SK-N-SH (cell line): Measurements from ENCODE around the gene RBMS3. TPM values are rescaled to one million over a fixed set of nuclear protein-coding genes. Genes with fewer than 3 reads are reported as not detected.

Experiments used
- CTCF ChIA-PET: fragments of 300-600, 350-600 bp; formaldehyde crosslinking; extraction: SDS; loops from one replicate; lab custom pipeline; 2021; lab: Yijun Ruan, JAX
- POLR2A ChIA-PET: fragments of 350-600 bp; sonication (Branson Sonifier 250); formaldehyde crosslinking; extraction: SDS; loops from one replicate; lab custom pipeline; 2020; ENCODE audit warnings: antibody characterized with exemption, inconsistent platforms; lab: Yijun Ruan, JAX
- DNase-seq: peaks from one replicate; pipeline ENCODE4 v3.0.0; 2012
- H2AFZ ChIP-seq: fragments of 200-600 bp; sonication (generic); 2 replicates; pipeline ENCODE4 v1.8.1; 2016; ENCODE audit warnings: antibody characterized with exemption, mild to moderate bottlenecking, low read depth
- H3F3A ChIP-seq: fragments of 200-600 bp; sonication (generic); replicated peaks from 2 replicates; pipeline ENCODE3; 2016; ENCODE audit warnings: antibody characterized with exemption, mild to moderate bottlenecking; ENCODE audit not compliant: insufficient read depth
- H3K27ac ChIP-seq, 2 experiments: fragments of 200-500 bp in 1 of 2; fragments of 200-600 bp in 1 of 2; sonication (Bioruptor generic) in 1 of 2; sonication (generic), shearing (Covaris generic) in 1 of 2; 2 replicates each; pipeline versions ENCODE4 v1.5.1 to v1.6.1; 2014 to 2016; ENCODE audit warnings: low read depth in 2 of 2, inconsistent platforms in 1 of 2, low read length in 1 of 2, mild to moderate bottlenecking in 1 of 2, mixed read lengths in 1 of 2
- H3K27me3 ChIP-seq: fragments of 200-600 bp; sonication (generic), shearing (Covaris generic); 2 replicates; pipeline ENCODE4 v1.6.1; 2016; ENCODE audit warnings: mixed run types; ENCODE audit not compliant: insufficient read depth
- H3K36me3 ChIP-seq, 2 experiments: fragments of 200-500 bp in 1 of 2; fragments of 200-600 bp in 1 of 2; sonication (Bioruptor generic) in 1 of 2; sonication (generic) in 1 of 2; replicated peaks in 1 of 2; 2 replicates each; pipeline versions ENCODE3 to v1.5.1; 2014 to 2016; ENCODE audit warnings: low read length in 1 of 2, mild to moderate bottlenecking in 1 of 2; ENCODE audit not compliant: insufficient read depth in 2 of 2, control insufficient read depth in 1 of 2
- H3K4me1 ChIP-seq, 2 experiments: fragments of 200-500 bp in 1 of 2; fragments of 200-600 bp in 1 of 2; sonication (Bioruptor generic) in 1 of 2; sonication (generic), shearing (Covaris generic) in 1 of 2; 2 replicates each; pipeline versions ENCODE4 v1.5.1 to v1.6.1; 2014 to 2016; ENCODE audit warnings: low read depth in 1 of 2, low read length in 1 of 2, mixed run types in 1 of 2; ENCODE audit not compliant: insufficient read depth in 2 of 2, control insufficient read depth in 1 of 2
- H3K4me2 ChIP-seq: fragments of 200-600 bp; sonication (generic), shearing (Covaris generic); 2 replicates; pipeline ENCODE4 v1.6.1; 2017; ENCODE audit warnings: mixed run types
- H3K4me3 ChIP-seq, 2 experiments: fragments of 200-500 bp in 1 of 2; fragments of 200-600 bp in 1 of 2; sonication (Bioruptor generic) in 1 of 2; sonication (generic), shearing (Covaris generic) in 1 of 2; 2 replicates each; pipeline versions ENCODE4 v1.5.1 to v1.8.1; 2014 to 2016; ENCODE audit warnings: low read depth in 2 of 2, inconsistent platforms in 1 of 2, low read length in 1 of 2, mild to moderate bottlenecking in 1 of 2, mixed read lengths in 1 of 2, moderate library complexity in 1 of 2
- H3K79me2 ChIP-seq: fragments of 200-600 bp; sonication (generic); 2 replicates; pipeline ENCODE4 v1.8.1; 2017; ENCODE audit warnings: mild to moderate bottlenecking; ENCODE audit not compliant: insufficient read depth
- H3K9ac ChIP-seq: fragments of 200-600 bp; sonication (generic); 2 replicates; pipeline ENCODE4 v1.6.1; 2017; ENCODE audit warnings: mixed run types
- H3K9me2 ChIP-seq: fragments of 200-600 bp; sonication (generic); 2 replicates; pipeline ENCODE4 v1.6.1; 2017; ENCODE audit warnings: mixed run types
- H3K9me3 ChIP-seq: fragments of 200-600 bp; sonication (generic); 2 replicates; pipeline ENCODE4 v1.6.1; 2017; ENCODE audit warnings: mixed run types, mild to moderate bottlenecking, moderate library complexity
- H4K20me1 ChIP-seq: fragments of 200-600 bp; sonication (generic); 2 replicates; pipeline ENCODE4 v1.6.1; 2017; ENCODE audit warnings: mild to moderate bottlenecking, mixed run types; ENCODE audit not compliant: insufficient read depth
- CHD2 ChIP-seq: fragments of 150-350 bp; IDR thresholded peaks from 2 replicates; pipeline ENCODE4 v1.6.1; 2018; ENCODE audit warnings: low read length; ENCODE audit not compliant: partially characterized antibody
- EP300 ChIP-seq, 2 experiments: IDR thresholded peaks; 2 replicates each; pipeline versions ENCODE4 v1.4.0 to v1.6.1; 2012; ENCODE audit warnings: borderline replicate concordance in 1 of 2, low read depth in 1 of 2, low read length in 1 of 2
- EZH2phosphoT487 ChIP-seq: fragments of 200-600 bp; sonication (generic); IDR thresholded peaks from 2 replicates; pipeline ENCODE4 v1.6.1; 2017; ENCODE audit warnings: low read depth, mixed run types, mild to moderate bottlenecking, antibody characterized with exemption, moderate library complexity, borderline replicate concordance
- FOXM1 ChIP-seq: IDR thresholded peaks from 2 replicates; pipeline ENCODE4 v1.4.0; 2012; ENCODE audit warnings: low read depth, mild to moderate bottlenecking
- IRF3 ChIP-seq: fragments of 150-350 bp; IDR thresholded peaks from 2 replicates; pipeline ENCODE4 v1.6.1; 2016; ENCODE audit warnings: mild to moderate bottlenecking, low read depth, low read length
- JUND ChIP-seq: IDR thresholded peaks from 2 replicates; pipeline ENCODE4 v1.4.0; 2012
- MEF2A ChIP-seq: IDR thresholded peaks from 2 replicates; pipeline ENCODE4 v1.4.0; 2012; ENCODE audit warnings: low read depth, borderline replicate concordance
- NFIC ChIP-seq: IDR thresholded peaks from 2 replicates; pipeline ENCODE4 v1.4.0; 2012; ENCODE audit warnings: borderline replicate concordance
- PBX3 ChIP-seq: IDR thresholded peaks from 2 replicates; pipeline ENCODE4; 2012
- RCOR1 ChIP-seq: fragments of 150-350 bp; IDR thresholded peaks from 2 replicates; pipeline ENCODE4 v1.6.1; 2017; ENCODE audit warnings: antibody characterized with exemption, low read length
- RFX5 ChIP-seq: IDR thresholded peaks from 2 replicates; pipeline ENCODE4 v1.6.1; 2012; ENCODE audit warnings: mild to moderate bottlenecking, improper control_type of control experiment, low read length
- RXRA ChIP-seq: IDR thresholded peaks from 2 replicates; pipeline ENCODE4 v1.4.0; 2012; ENCODE audit warnings: low read depth, mild to moderate bottlenecking, borderline replicate concordance
- SIN3A ChIP-seq: IDR thresholded peaks from 2 replicates; pipeline ENCODE4 v1.6.1; 2012; ENCODE audit warnings: low read depth, mild to moderate bottlenecking, low read length, moderate library complexity, borderline replicate concordance
- SMC3 ChIP-seq: IDR thresholded peaks from 2 replicates; pipeline ENCODE4 v1.6.1; 2012; ENCODE audit warnings: low read depth, low read length, improper control_type of control experiment
- TAF1 ChIP-seq: IDR thresholded peaks from 2 replicates; pipeline ENCODE4 v1.6.1; 2012; ENCODE audit warnings: low read depth, mild to moderate bottlenecking, low read length, moderate library complexity, borderline replicate concordance
- TCF12 ChIP-seq: IDR thresholded peaks from 2 replicates; pipeline ENCODE4 v1.4.0; 2012
- TEAD4 ChIP-seq: IDR thresholded peaks from 2 replicates; pipeline ENCODE4 v1.4.0; 2012; ENCODE audit warnings: mild to moderate bottlenecking, borderline replicate concordance; ENCODE audit not compliant: insufficient read depth
- USF2 ChIP-seq: fragments of 150-350 bp; IDR thresholded peaks from 2 replicates; pipeline ENCODE4 v1.6.1; 2017; ENCODE audit warnings: antibody characterized with exemption, low read length, low read depth, borderline replicate concordance
- YY1 ChIP-seq: IDR thresholded peaks from 2 replicates; pipeline ENCODE4 v1.4.0; 2012; ENCODE audit warnings: low read depth, mild to moderate bottlenecking
- WGBS: methylation state at CpG from one replicate; pipeline ENCODE4 v1.1.6; 2017; ENCODE audit warnings: low lambda C conversion rate; 5-methylcytosine and 5-hydroxymethylcytosine counted together
- polyA plus RNA-seq, 3 experiments: library from polyadenylated mRNA; depleted of rRNA; stranded (reverse); fragments of >200 nt; gene quantifications; 2 replicates each; pipeline ENCODE4 v1.2.3, GENCODE V29; 2012
- TF ChIP-seq, protein P1 (sequence below): IDR thresholded peaks from 2 replicates; pipeline ENCODE4 v1.4.0; 2012; ENCODE audit warnings: low read depth
- TF ChIP-seq, protein P2 (sequence below): IDR thresholded peaks from 2 replicates; pipeline ENCODE4 v1.4.0; 2012; ENCODE audit warnings: low read depth, borderline replicate concordance

The RBMS3 gene
- polyA plus RNA-seq, 1 of the 3 experiments (the other 2 are of a cell fraction) = 8.2 TPM

DNA sequence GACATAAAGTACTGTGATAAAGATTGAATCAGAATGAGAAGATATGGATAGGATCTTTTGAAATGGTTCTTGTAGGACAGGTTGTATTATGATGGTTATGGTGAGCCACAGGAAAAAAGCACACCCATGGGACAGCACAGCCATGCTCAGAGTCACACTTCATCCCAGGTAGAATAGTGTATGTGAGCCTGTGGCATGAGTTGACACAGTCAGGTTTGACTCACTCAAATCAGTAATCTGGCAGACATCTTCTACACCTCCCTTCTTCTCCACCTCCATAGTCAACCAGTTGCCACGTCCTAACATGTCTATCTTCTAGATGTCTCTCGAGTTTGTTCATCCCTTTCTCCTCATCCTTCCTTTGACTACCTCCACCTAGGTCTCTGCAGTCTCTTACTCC lies 176.0 kb downstream of the RBMS3 start:
- Histone ChIP-seq H3K4me1 (peaks cover 24 to 27% of the 10 kb centered on the region in 2 experiments), H3F3A (no peaks in the 10 kb centered on the region), H3K4me3 (no peak overlapping the region), H3K4me2 (no peak overlapping the region), H4K20me1 (no peaks in the 10 kb centered on the region), H3K27ac (no peak overlapping the region; a peak in 1 of 4 replicates), H3K36me3 (peaks cover 12 to 26% of the 10 kb centered on the region in 2 experiments), H2AFZ (no peak overlapping the region), H3K79me2 (peaks cover 20% of the 10 kb centered on the region), H3K9me3 (no peaks in the 10 kb centered on the region), H3K27me3 (no peaks in the 10 kb centered on the region), H3K9ac (no peak overlapping the region), H3K9me2 (no peaks in the 10 kb centered on the region)
- CTCF ChIA-PET = interaction anchor here (0.6 kb wide), 1 partner anchor 311 kb away, joined by 3 read pairs; no protein-coding TSS in a partner anchor
- POLR2A ChIA-PET = no interaction called here
- WGBS = 87% methylated on average over 2 of the region's 2 CpGs
- TF ChIP-seq, protein P1, sequence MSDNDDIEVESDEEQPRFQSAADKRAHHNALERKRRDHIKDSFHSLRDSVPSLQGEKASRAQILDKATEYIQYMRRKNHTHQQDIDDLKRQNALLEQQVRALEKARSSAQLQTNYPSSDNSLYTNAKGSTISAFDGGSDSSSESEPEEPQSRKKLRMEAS = no peak
- TF ChIP-seq RCOR1 (no peak), SIN3A (no peak)
- no peak for DNase-seq

GRCh38 chr3:29463304-29463703 lies 182.4 kb downstream of the RBMS3 start:
- no peak overlapping the region for H2AFZ ChIP-seq
- H3K4me3 ChIP-seq = no peak overlapping the region
- ChIA-PET POLR2A (no interaction called here), CTCF (interaction anchor here (1.5 kb wide), 1 partner anchor 31 kb away, joined by 4 read pairs; no protein-coding TSS in a partner anchor)
- DNase-seq = no peak
- TF ChIP-seq, protein P1 = no peak
- no peak for TF ChIP-seq IRF3
- no peak for TF ChIP-seq JUND
- no peak for TF ChIP-seq FOXM1
- no peak for TF ChIP-seq TEAD4
- TF ChIP-seq RFX5 = no peak
- no peak for TF ChIP-seq USF2
- TF ChIP-seq YY1 = no peak
- TF ChIP-seq PBX3 = no peak
- no peak for TF ChIP-seq TCF12
- TF ChIP-seq NFIC = no peak
- TF ChIP-seq MEF2A = no peak
- TF ChIP-seq, protein P2, sequence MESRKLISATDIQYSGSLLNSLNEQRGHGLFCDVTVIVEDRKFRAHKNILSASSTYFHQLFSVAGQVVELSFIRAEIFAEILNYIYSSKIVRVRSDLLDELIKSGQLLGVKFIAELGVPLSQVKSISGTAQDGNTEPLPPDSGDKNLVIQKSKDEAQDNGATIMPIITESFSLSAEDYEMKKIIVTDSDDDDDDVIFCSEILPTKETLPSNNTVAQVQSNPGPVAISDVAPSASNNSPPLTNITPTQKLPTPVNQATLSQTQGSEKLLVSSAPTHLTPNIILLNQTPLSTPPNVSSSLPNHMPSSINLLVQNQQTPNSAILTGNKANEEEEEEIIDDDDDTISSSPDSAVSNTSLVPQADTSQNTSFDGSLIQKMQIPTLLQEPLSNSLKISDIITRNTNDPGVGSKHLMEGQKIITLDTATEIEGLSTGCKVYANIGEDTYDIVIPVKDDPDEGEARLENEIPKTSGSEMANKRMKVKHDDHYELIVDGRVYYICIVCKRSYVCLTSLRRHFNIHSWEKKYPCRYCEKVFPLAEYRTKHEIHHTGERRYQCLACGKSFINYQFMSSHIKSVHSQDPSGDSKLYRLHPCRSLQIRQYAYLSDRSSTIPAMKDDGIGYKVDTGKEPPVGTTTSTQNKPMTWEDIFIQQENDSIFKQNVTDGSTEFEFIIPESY = no peak
- no peak for TF ChIP-seq TAF1
- no peak for TF ChIP-seq SIN3A
- TF ChIP-seq EZH2phosphoT487 = no peak
- TF ChIP-seq RXRA = no peak
- TF ChIP-seq SMC3 = no peak
- no peak for TF ChIP-seq EP300 (IDR thresholded peaks at IDR 0.05; ENCODE audit: borderline replicate concordance in 1 of 2, low read depth in 1 of 2, low read length in 1 of 2)
- TF ChIP-seq CHD2 = no peak
- H3K4me1 ChIP-seq = peaks cover 23 to 29% of the 10 kb centered on the region in 2 experiments; a peak in 3 of 4 replicates
- no peaks in the 10 kb centered on the region for H3K27me3 ChIP-seq
- H3K9me3 ChIP-seq = no peaks in the 10 kb centered on the region
- H4K20me1 ChIP-seq = no peaks in the 10 kb centered on the region
- WGBS = 100% methylated on average over 3 of the region's 3 CpGs
- H3K9me2 ChIP-seq = no peaks in the 10 kb centered on the region
- H3K27ac ChIP-seq = peak overlapping the region in 1 of 2 experiments; percentile 85; a peak in 2 of 4 replicates
- peaks cover 5% of the 10 kb centered on the region for H3F3A ChIP-seq
- peaks cover 14 to 18% of the 10 kb centered on the region in 2 experiments for H3K36me3 ChIP-seq
- H3K9ac ChIP-seq = no peak overlapping the region
- H3K4me2 ChIP-seq = no peak overlapping the region
- peaks cover 46% of the 10 kb centered on the region for H3K79me2 ChIP-seq
